ENCODE results near the gene ZFYVE21. TPM values are rescaled to one million over a fixed set of nuclear protein-coding genes. Genes with fewer than 3 reads are reported as not detected.

ZFYVE21 gene
- total RNA-seq, 1 experiment from 2014 or later: 49.7 TPM

DNA sequence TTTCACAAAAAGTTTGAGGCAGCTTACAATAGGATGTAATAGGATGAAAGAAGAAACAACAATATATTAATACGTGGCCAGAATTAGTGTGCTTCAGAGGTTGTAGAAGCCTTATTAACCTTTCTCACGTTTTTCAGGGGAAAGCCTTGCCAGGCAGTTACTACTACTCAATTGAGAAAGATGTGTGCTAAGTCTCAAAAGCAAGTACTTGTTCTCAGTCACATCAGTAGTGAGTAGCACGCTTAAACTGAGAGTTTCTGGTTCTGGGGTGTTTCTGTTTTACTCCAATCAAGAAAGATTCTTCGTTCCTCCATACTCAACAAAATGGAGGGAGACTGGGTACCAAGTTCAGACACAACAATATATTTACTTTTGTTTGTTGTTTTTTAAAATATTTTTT, 47.9 kb upstream of the ZFYVE21 start:
- Histone ChIP-seq H3K56ac (ENCODE audit: insufficient read length, low read depth, low read length) (no peak overlapping the region), H3K27ac (ENCODE audit: insufficient read length, low read depth, low read length) (no peak overlapping the region), H4K91ac (ENCODE audit: insufficient read length, low read depth, low read length) (no peak overlapping the region), H3K79me2 (ENCODE audit: insufficient read depth, low read length) (no peaks in the 10 kb centered on the region), H3K23me2 (ENCODE audit: insufficient read length, low read depth, low read length, poor library complexity, severe bottlenecking) (no peaks in the 10 kb centered on the region), H3K27me3 (ENCODE audit: insufficient read depth, low read length) (no peaks in the 10 kb centered on the region), H3K18ac (ENCODE audit: insufficient read length, low read depth, low read length) (no peak overlapping the region), H2AK5ac (ENCODE audit: insufficient read length, low read length) (no peak overlapping the region), H3K79me1 (ENCODE audit: insufficient read depth, low read depth, low read length, poor library complexity, severe bottlenecking) (no peaks in the 10 kb centered on the region), H3K14ac (ENCODE audit: insufficient read depth, low read length) (no peak overlapping the region), H3K4me2 (ENCODE audit: insufficient read depth, insufficient read length, low read length) (no peak overlapping the region), H4K20me1 (ENCODE audit: control insufficient read depth, insufficient read depth, insufficient read length) (no peaks in the 10 kb centered on the region), H2BK15ac (ENCODE audit: low read depth, low read length) (no peak overlapping the region), H3K4ac (ENCODE audit: low read depth, low read length) (no peak overlapping the region), H4K8ac (replicated peaks; ENCODE audit: insufficient read length, low read depth, low read length) (no peak overlapping the region), H3T11ph (ENCODE audit: low read length) (no peak overlapping the region), H3K4me1 (ENCODE audit: insufficient read depth, low read length) (no peaks in the 10 kb centered on the region), H2BK20ac (ENCODE audit: low read depth, low read length, poor library complexity, severe bottlenecking) (no peak overlapping the region), H3K9ac (ENCODE audit: extremely low read depth, insufficient read length, low read length) (no peak overlapping the region), H4K5ac (ENCODE audit: insufficient read length, low read depth, low read length) (no peak overlapping the region), H2BK12ac (ENCODE audit: insufficient read length, low read depth, low read length) (no peak overlapping the region), H3K9me3 (ENCODE audit: control insufficient read depth, low read depth, low read length) (no peaks in the 10 kb centered on the region), H2BK120ac (ENCODE audit: low read depth, low read length, poor library complexity, severe bottlenecking) (no peak overlapping the region), H2BK5ac (ENCODE audit: insufficient read length, low read length) (no peak overlapping the region), H2AFZ (ENCODE audit: low read length) (no peak overlapping the region), H3K23ac (ENCODE audit: insufficient read length, low read depth, low read length) (no peak overlapping the region)
- no CpG with 5 or more reads among the region's 4 CpGs for WGBS (ENCODE audit: extremely low coverage, insufficient read length, low lambda C conversion rate)
- Mint-ChIP-seq H3K9me3 (no peaks in the 10 kb centered on the region), H3K4me3 (no peak overlapping the region), H3K4me1 (no peaks in the 10 kb centered on the region), H3K27me3 (ENCODE audit: low read depth) (no peaks in the 10 kb centered on the region), H3K36me3 (ENCODE audit: insufficient read depth in 1 of 3, low read depth in 3 of 3) (peaks cover 39 to 82% (median 58%) of the 10 kb centered on the region in 3 experiments; a peak in 6 of 7 replicates), H3K27ac (peak overlapping the region in 1 of 3 experiments; percentile 62; a peak in 1 of 7 replicates)
- TF ChIP-seq, protein P1, sequence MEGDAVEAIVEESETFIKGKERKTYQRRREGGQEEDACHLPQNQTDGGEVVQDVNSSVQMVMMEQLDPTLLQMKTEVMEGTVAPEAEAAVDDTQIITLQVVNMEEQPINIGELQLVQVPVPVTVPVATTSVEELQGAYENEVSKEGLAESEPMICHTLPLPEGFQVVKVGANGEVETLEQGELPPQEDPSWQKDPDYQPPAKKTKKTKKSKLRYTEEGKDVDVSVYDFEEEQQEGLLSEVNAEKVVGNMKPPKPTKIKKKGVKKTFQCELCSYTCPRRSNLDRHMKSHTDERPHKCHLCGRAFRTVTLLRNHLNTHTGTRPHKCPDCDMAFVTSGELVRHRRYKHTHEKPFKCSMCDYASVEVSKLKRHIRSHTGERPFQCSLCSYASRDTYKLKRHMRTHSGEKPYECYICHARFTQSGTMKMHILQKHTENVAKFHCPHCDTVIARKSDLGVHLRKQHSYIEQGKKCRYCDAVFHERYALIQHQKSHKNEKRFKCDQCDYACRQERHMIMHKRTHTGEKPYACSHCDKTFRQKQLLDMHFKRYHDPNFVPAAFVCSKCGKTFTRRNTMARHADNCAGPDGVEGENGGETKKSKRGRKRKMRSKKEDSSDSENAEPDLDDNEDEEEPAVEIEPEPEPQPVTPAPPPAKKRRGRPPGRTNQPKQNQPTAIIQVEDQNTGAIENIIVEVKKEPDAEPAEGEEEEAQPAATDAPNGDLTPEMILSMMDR (conservative IDR thresholded peaks at IDR 0.05): no peak
- no peak for DNase-seq
